ENCODE data around the gene WDR7. TPM values are rescaled to one million over a fixed set of nuclear protein-coding genes. Genes with fewer than 3 reads are reported as not detected.

Gene WDR7
- polyA plus RNA-seq, 2 of the 4 experiments (the other 2 are of a cell fraction) = 4.2 to 7.0 TPM

- Histone ChIP-seq H3K4me1 (no peaks in the 10 kb centered on the region), H3K4me2 (no peak overlapping the region), H3K9me3 (no peaks in the 10 kb centered on the region), H3K27ac (no peak overlapping the region), H3K4me3 (no peak overlapping the region)
- FAIRE-seq (no peak), DNase-seq (ENCODE audit: low read depth in 1 of 2, low spot score in 1 of 2) (no peak), ATAC-seq (no peak)
- ChIA-PET POLR2A (no interaction called here), CTCF (no interaction called here)
- WGBS (ENCODE audit: missing lambda C conversion rate) = 85% methylated on average over 4 of the region's 4 CpGs
- TF ChIP-seq MAZ (IDR thresholded peaks at IDR 0.05; ENCODE audit: borderline replicate concordance, low read depth, low read length) = no peak
- no peak for TF ChIP-seq NFE2L2 (conservative IDR thresholded peaks at IDR 0.05; ENCODE audit: low read length)
- no peak for TF ChIP-seq NR3C1 (IDR thresholded peaks at IDR 0.05)
- TF ChIP-seq HOXB5 (CRISPR knock-in tag; IDR thresholded peaks at IDR 0.05) = no peak
- TF ChIP-seq CBX8 (IDR thresholded peaks at IDR 0.05) = no peak
- TF ChIP-seq CHD2 (IDR thresholded peaks at IDR 0.05; ENCODE audit: low read length, partially characterized antibody) = no peak
- no peak for TF ChIP-seq ELK1 (IDR thresholded peaks at IDR 0.05; ENCODE audit: low read depth, low read length)
- TF ChIP-seq, protein P1, sequence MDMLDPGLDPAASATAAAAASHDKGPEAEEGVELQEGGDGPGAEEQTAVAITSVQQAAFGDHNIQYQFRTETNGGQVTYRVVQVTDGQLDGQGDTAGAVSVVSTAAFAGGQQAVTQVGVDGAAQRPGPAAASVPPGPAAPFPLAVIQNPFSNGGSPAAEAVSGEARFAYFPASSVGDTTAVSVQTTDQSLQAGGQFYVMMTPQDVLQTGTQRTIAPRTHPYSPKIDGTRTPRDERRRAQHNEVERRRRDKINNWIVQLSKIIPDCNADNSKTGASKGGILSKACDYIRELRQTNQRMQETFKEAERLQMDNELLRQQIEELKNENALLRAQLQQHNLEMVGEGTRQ (IDR thresholded peaks at IDR 0.05) = no peak
- no peak for TF ChIP-seq CHD4 (IDR thresholded peaks at IDR 0.05; ENCODE audit: borderline replicate concordance)
- TF ChIP-seq FOSB (CRISPR knock-in tag; IDR thresholded peaks at IDR 0.05) = no peak
- no peak for TF ChIP-seq RCOR1 (IDR thresholded peaks at IDR 0.05; ENCODE audit: low read depth, low read length)
- no peak for TF ChIP-seq MAX (IDR thresholded peaks at IDR 0.05)
- no peak for TF ChIP-seq RAD21 (conservative IDR thresholded peaks at IDR 0.05 in 1 of 2, IDR thresholded peaks at IDR 0.05 in 1 of 2)
- TF ChIP-seq CBX2 (IDR thresholded peaks at IDR 0.05; ENCODE audit: borderline replicate concordance, low read depth) = no peak
- TF ChIP-seq EP300 (IDR thresholded peaks at IDR 0.05) = no peak
- no peak for TF ChIP-seq REST (IDR thresholded peaks at IDR 0.05)
- no peak for TF ChIP-seq POLR2A (IDR thresholded peaks at IDR 0.05; ENCODE audit: low read length)
Observed at GRCh38 chr18:57025540-57025939, 374.4 kb downstream of the WDR7 start.

DNA sequence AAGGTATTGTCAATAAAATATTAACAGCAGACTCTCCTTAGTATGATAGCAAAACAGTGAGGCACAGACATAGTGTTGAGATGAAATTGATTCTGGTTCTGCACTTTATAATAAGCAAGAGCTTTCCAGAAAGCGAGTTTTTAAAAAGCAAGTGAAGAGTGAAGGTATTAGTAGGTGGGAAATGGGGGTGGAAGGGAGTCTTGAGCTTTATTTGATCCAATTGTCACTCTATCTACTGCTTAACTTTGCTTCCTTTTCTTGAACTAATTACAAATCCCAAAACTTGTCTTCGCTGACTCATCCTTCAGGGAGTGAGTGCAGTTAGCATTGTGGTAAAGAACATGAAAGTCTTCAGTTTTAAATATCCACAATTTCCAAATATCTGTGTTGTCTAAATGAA, 375.2 kb downstream of the WDR7 start:
- Histone ChIP-seq H3K27ac (no peak overlapping the region), H3K4me2 (no peak overlapping the region), H3K4me1 (no peaks in the 10 kb centered on the region), H3K4me3 (no peak overlapping the region), H3K9me3 (no peaks in the 10 kb centered on the region)
- ChIA-PET CTCF (no interaction called here), POLR2A (no interaction called here)
- ATAC-seq = no peak
- no peak for DNase-seq (ENCODE audit: low read depth in 1 of 2, low spot score in 1 of 2)
- FAIRE-seq = no peak
- 93% methylated on average over 2 of the region's 2 CpGs for WGBS (ENCODE audit: missing lambda C conversion rate)
- TF ChIP-seq REST (IDR thresholded peaks at IDR 0.05) (no peak), SMC3 (IDR thresholded peaks at IDR 0.05) (no peak), RARB (CRISPR knock-in tag; IDR thresholded peaks at IDR 0.05) (no peak), MYC (IDR thresholded peaks at IDR 0.05; ENCODE audit: borderline replicate concordance, low read length) (no peak), RCOR1 (IDR thresholded peaks at IDR 0.05; ENCODE audit: low read depth, low read length) (no peak), PHF8 (IDR thresholded peaks at IDR 0.05; ENCODE audit: borderline replicate concordance, low read depth) (no peak), MAX (IDR thresholded peaks at IDR 0.05) (no peak), FOXS1 (CRISPR knock-in tag; IDR thresholded peaks at IDR 0.05) (no peak), BCL3 (IDR thresholded peaks at IDR 0.05) (no peak)
- TF ChIP-seq, protein P2, sequence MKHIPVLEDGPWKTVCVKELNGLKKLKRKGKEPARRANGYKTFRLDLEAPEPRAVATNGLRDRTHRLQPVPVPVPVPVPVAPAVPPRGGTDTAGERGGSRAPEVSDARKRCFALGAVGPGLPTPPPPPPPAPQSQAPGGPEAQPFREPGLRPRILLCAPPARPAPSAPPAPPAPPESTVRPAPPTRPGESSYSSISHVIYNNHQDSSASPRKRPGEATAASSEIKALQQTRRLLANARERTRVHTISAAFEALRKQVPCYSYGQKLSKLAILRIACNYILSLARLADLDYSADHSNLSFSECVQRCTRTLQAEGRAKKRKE (CRISPR knock-in tag; IDR thresholded peaks at IDR 0.05; ENCODE audit: low read depth) = no peak
- TF ChIP-seq, protein P3, sequence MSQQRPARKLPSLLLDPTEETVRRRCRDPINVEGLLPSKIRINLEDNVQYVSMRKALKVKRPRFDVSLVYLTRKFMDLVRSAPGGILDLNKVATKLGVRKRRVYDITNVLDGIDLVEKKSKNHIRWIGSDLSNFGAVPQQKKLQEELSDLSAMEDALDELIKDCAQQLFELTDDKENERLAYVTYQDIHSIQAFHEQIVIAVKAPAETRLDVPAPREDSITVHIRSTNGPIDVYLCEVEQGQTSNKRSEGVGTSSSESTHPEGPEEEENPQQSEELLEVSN (IDR thresholded peaks at IDR 0.05; ENCODE audit: borderline replicate concordance, low read depth) = no peak

Measured in A549 (cell line).